Adrenal gland (tissue), 12 donors: ENCODE measurements around the gene BPGM. TPM values are rescaled to one million over a fixed set of nuclear protein-coding genes. Genes with fewer than 3 reads are reported as not detected.
"Not testable (repeated sequence)": the region's sequence is repeated elsewhere in the genome, so short reads cannot be mapped to it uniquely, and the experiment has no call there.

Experiments used
- DNase-seq, 7 donors: peaks; one replicate each; pipeline ENCODE4 v3.0.0-alpha.2; 2019 to 2020
- H3K27ac ChIP-seq, 5 donors: fragments of 200-600 bp; sonication (generic) in 4 of 5; 1 replicate in 3 of 5; 2 replicates in 2 of 5; pipeline versions ENCODE4 v1.5.1 to v1.8.0; 2016 to 2020; ENCODE audit warnings: mild to moderate bottlenecking in 1 of 5
- H3K27me3 ChIP-seq: fragments of 200-600 bp; 2 replicates; pipeline ENCODE4 v1.8.0; 2021
- H3K36me3 ChIP-seq, 2 donors: fragments of 200-600 bp; replicated peaks in 1 of 2; 1 replicate in 1 of 2; 2 replicates in 1 of 2; pipeline versions ENCODE4 v1.5.1 to v1.8.0; 2018 to 2022
- H3K4me1 ChIP-seq, 2 donors: fragments of 200-600 bp; replicated peaks in 1 of 2; 1 replicate in 1 of 2; 2 replicates in 1 of 2; pipeline versions ENCODE4 v1.5.1 to v1.8.0; 2018 to 2021
- H3K4me3 ChIP-seq, 4 donors: fragments of 200-600 bp; sonication (generic) in 3 of 4; one replicate each; pipeline ENCODE4 v1.5.1; 2016 to 2018
- H3K9me3 ChIP-seq, 3 donors: fragments of 200-600 bp; sonication (generic) in 1 of 3; replicated peaks in 1 of 3; 1 replicate in 2 of 3; 2 replicates in 1 of 3; pipeline versions ENCODE4 v1.5.1 to v1.8.0; 2016 to 2021
- POLR2A ChIP-seq, 2 donors: fragments of 450-650 bp; IDR thresholded peaks; one replicate each; pipeline ENCODE4 v1.6.1; 2017; ENCODE audit warnings: antibody characterized with exemption in 2 of 2, mild to moderate bottlenecking in 2 of 2, moderate library complexity in 1 of 2
- WGBS, 4 donors: extraction: QIAGEN DNeasy Blood & Tissue Kit in 2 of 4; methylation state at CpG; one replicate each; pipeline versions ENCODE4 v1.1.5 to v1.1.7; 2013 to 2017; 5-methylcytosine and 5-hydroxymethylcytosine counted together
- intact Hi-C, 2 donors: fragments of 100-400 bp; cut with DNase I; formaldehyde crosslinking; loops; one replicate each; pipeline versions ENCODE4 v1.14.1 to v1.15.0; 2022 to 2023
- polyA plus RNA-seq, 3 donors: library from polyadenylated mRNA; stranded (reverse); fragments of 200-250 nt in 2 of 3; fragments of 350-450 nt in 1 of 3; fragmentation: Illumina TruSeq in 1 of 3; extraction: RNeasy Lipid Tissue Mini Kit (QIAGEN cat#74804) in 1 of 3; gene quantifications; one replicate each; pipeline ENCODE4 v1.2.3, GENCODE V29; 2013 to 2014
- total RNA-seq, 9 donors: library from RNA; depleted of rRNA in 4 of 9; stranded (reverse); fragments of >200 nt in 4 of 9; fragments of 120-200 nt in 1 of 9; fragmentation: NEBNext Ultra II Directional in 1 of 9; extraction: Animal tissue kit (Norgen Biotek cat#: 25700) in 1 of 9; gene quantifications; one replicate each; pipeline versions ENCODE4 v1.1.0 to v1.2.4, GENCODE V29; 2013 to 2023
- TF ChIP-seq, protein P1 (sequence below), 6 experiments: fragments of 450-650 bp in 4 of 6; fragments of 200-600 bp in 2 of 6; sonication (generic) in 1 of 6; IDR thresholded peaks; 1 replicate in 5 of 6; 2 replicates in 1 of 6; pipeline versions ENCODE4 v1.5.1 to v1.8.0; 2016 to 2021; ENCODE audit warnings: antibody characterized with exemption in 6 of 6, mild to moderate bottlenecking in 2 of 6, moderate library complexity in 1 of 6
- donor health status: healthy with polysubstance abuse.
- donor health status: Bipolar disorder and iron deficiency.
- donor health status: DM: yes; HTN: yes; CAD: no.
- donor health status: DM: no; HTN: no; CAD: no.
- donor health status: DM: no; HTN: no; CAD: no.
- donor health status: DM: yes; HTN: yes; CAD: no.

Gene BPGM
- total and polyA plus RNA-seq, 12 donors, result 12.1 to 34.8 (median 17.9) TPM

- H3K36me3 ChIP-seq, result no peaks in the 10 kb centered on the region
- H3K4me3 ChIP-seq, result no peak overlapping the region
- 51 to 55% (median 51%) methylated on average over 7 of the region's 7 CpGs for WGBS, 4 donors
- no peaks in the 10 kb centered on the region for H3K9me3 ChIP-seq
- no peaks in the 10 kb centered on the region for H3K27me3 ChIP-seq
- intact Hi-C loops, result no loop called here
- TF ChIP-seq, protein P1, sequence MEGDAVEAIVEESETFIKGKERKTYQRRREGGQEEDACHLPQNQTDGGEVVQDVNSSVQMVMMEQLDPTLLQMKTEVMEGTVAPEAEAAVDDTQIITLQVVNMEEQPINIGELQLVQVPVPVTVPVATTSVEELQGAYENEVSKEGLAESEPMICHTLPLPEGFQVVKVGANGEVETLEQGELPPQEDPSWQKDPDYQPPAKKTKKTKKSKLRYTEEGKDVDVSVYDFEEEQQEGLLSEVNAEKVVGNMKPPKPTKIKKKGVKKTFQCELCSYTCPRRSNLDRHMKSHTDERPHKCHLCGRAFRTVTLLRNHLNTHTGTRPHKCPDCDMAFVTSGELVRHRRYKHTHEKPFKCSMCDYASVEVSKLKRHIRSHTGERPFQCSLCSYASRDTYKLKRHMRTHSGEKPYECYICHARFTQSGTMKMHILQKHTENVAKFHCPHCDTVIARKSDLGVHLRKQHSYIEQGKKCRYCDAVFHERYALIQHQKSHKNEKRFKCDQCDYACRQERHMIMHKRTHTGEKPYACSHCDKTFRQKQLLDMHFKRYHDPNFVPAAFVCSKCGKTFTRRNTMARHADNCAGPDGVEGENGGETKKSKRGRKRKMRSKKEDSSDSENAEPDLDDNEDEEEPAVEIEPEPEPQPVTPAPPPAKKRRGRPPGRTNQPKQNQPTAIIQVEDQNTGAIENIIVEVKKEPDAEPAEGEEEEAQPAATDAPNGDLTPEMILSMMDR (IDR thresholded peaks at IDR 0.05), result no peak
- no peak for TF ChIP-seq POLR2A (IDR thresholded peaks at IDR 0.05)
- peak in 2 of 7 donors; percentile 9 to 26 for DNase-seq
- H3K4me1 ChIP-seq, result no peaks in the 10 kb centered on the region
- H3K27ac ChIP-seq, result no peak overlapping the region
Measured at GRCh38 chr7:134637934-134638719, 8.5 kb upstream of the BPGM start.

DNA sequence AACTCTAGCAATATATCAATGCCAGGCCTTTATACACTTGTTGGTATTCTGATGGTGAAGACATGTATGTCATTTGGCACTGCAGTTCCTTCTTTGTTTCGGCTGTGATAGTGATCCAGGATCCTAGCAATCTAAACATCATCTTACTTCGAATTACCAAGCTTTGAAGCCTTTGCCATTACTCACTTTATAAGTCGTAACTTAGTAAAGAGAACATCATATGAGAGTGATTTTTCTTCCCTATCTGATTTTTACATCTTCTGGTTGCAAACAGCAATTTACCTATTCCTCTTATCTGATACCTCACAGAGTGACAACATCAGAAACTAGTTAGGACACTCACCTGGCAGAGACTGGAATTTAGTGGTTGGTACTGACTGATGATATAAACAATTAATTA, 7.6 kb upstream of the BPGM start:
- Histone ChIP-seq H3K27ac (no peak overlapping the region), H3K9me3 (no peaks in the 10 kb centered on the region), H3K4me3 (no peak overlapping the region), H3K27me3 (no peaks in the 10 kb centered on the region), H3K36me3 (no peaks in the 10 kb centered on the region), H3K4me1 (no peaks in the 10 kb centered on the region)
- no peak for TF ChIP-seq POLR2A (IDR thresholded peaks at IDR 0.05)
- TF ChIP-seq, protein P1 (IDR thresholded peaks at IDR 0.05), result no peak
- intact Hi-C loops, result no loop called here
- 68 to 83% (median 76%) methylated on average over 3 of the region's 3 CpGs for WGBS, 4 donors
- DNase-seq, result no peak

GRCh38 chr7:134639683-134640279, 6.9 kb upstream of the BPGM start:
- Histone ChIP-seq H3K4me3 (no peak overlapping the region), H3K4me1 (no peaks in the 10 kb centered on the region), H3K27me3 (no peaks in the 10 kb centered on the region), H3K27ac (no peak overlapping the region), H3K9me3 (no peaks in the 10 kb centered on the region), H3K36me3 (no peaks in the 10 kb centered on the region)
- intact Hi-C loops, result no loop called here
- TF ChIP-seq POLR2A (IDR thresholded peaks at IDR 0.05), result no peak
- TF ChIP-seq, protein P1 (IDR thresholded peaks at IDR 0.05), result no peak
- DNase-seq, result no peak
- 77 to 82% (median 79%) methylated on average over 4 of the region's 4 CpGs for WGBS, 4 donors

DNA sequence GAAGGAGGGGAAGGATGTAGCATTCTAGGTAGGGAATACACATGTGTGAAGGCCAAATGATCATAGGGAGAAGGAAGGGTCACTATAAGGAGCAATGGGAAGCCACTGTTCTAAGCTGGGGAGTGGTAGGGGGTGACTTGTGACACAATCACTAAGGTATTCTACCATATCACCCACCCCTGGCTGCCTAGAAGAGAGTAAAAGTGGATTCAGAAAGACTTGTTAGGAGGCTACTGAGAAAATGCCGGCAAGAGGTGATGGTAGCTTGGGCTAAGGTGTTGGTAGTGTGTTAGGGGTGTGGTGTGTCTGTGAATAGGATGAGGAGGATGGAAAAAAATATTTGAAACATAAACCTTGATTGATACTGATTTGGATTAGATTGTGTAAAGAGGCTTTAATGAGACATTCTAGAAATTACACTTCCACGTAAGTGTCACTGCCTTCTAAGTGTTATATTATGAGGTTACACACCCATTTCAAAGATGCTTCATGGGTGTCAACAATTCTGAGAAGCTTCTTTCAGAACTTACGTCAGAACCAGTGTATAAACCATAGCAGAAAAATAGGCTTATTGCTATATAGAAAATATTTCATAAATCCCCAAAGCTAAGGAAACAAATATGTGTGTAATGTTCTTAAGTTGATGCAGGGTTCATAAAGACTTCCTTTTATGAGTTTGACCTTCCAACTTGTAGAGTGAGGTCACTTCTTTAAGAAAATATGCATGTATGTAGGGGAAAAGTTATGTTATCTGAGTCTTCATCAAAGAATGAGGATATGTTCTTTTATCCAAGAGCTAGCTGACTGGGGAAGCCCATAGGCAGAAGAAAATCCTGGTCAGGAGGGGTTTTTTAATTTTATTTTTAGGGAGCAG, 5.6 kb upstream of the BPGM start:
- Histone ChIP-seq H3K4me3 (no peak overlapping the region), H3K27me3 (no peaks in the 10 kb centered on the region), H3K4me1 (peaks cover 5 to 8% of the 10 kb centered on the region in 2 donors), H3K27ac (no peak overlapping the region), H3K9me3 (no peaks in the 10 kb centered on the region), H3K36me3 (no peaks in the 10 kb centered on the region)
- no peak for DNase-seq
- intact Hi-C loops, result no loop called here
- TF ChIP-seq, protein P1 (IDR thresholded peaks at IDR 0.05), result no peak
- TF ChIP-seq POLR2A (IDR thresholded peaks at IDR 0.05), result no peak
- WGBS, 4 donors, result 76 to 82% (median 81%) methylated on average over 3 of the region's 3 CpGs

DNA sequence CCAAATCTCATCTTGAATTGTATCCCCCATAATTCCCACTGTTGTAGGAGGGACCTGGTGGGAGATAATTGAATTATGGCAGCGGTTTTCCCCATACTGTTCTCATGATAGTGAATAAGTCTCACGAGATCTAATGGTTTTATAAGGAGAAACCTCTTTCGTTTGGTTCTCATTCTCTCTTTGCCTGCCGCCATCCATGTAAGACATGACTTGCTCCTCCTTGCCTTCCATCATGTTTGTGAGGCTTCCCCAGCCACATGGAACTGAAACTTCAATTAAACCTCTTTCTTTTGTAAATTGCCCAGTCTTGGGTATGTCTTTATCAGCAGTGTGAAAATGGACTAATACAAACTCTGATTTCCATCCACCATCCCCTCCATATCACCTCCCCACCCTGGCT, 4.7 kb upstream of the BPGM start:
- 82 to 90% (median 85%) methylated on average over 4 of the region's 4 CpGs for WGBS, 4 donors
- H3K36me3 ChIP-seq, H3K27me3 ChIP-seq, H3K27ac ChIP-seq, intact Hi-C loops, H3K4me1 ChIP-seq, DNase-seq, H3K4me3 ChIP-seq, H3K9me3 ChIP-seq: not testable (repeated sequence)
